LoVo (cell line): ENCODE data around the gene SNX8.
A peak's percentile ranks its signal among the peaks of the same experiment; 100 is the strongest.
"Not testable (repeated sequence)": the region's sequence is repeated elsewhere in the genome, so short reads cannot be mapped to it uniquely, and the experiment has no call there.

ENCODE experiments used
- DNase-seq: peaks from one replicate; pipeline ENCODE4 v3.0.0-alpha.2; 2016; ENCODE audit warnings: low spot score

SNX8 gene

GRCh38 chr7:2314209-2314955 lies at the start of gene SNX8:
SNX8 (minus strand) TSS chr7:2314441; CDS start chr7:2314421, 20 bp downstream.
- DNase-seq = peak; percentile 97

GRCh38 chr7:2362385-2363088 lies 48.3 kb upstream of the SNX8 start:
- no peak for DNase-seq

GRCh38 chr7:2360796-2361195 lies 46.6 kb upstream of the SNX8 start:
- no peak for DNase-seq

- no peak for DNase-seq
Measured at GRCh38 chr7:2359610-2360009, 45.4 kb upstream of the SNX8 start.

GRCh38 chr7:2358968-2359527 lies 44.8 kb upstream of the SNX8 start:
- DNase-seq = no peak

GRCh38 chr7:2357571-2357970 lies 43.3 kb upstream of the SNX8 start:
- no peak for DNase-seq

- DNase-seq = no peak
Measured at GRCh38 chr7:2357165-2357564, 42.9 kb upstream of the SNX8 start.

GRCh38 chr7:2355705-2356008 lies 41.4 kb upstream of the SNX8 start:
- no peak for DNase-seq

- peak; percentile 12 for DNase-seq
Measured at GRCh38 chr7:2354939-2355704, 40.9 kb upstream of the SNX8 start.

- peak; percentile 98 for DNase-seq
Measured at GRCh38 chr7:2354186-2354938, 40.1 kb upstream of the SNX8 start, which contains the start of gene EIF3B. EIF3B (plus strand) TSS chr7:2354827; CDS start chr7:2354922, 95 bp downstream.

GRCh38 chr7:2353936-2354185 lies 39.6 kb upstream of the SNX8 start:
- DNase-seq = peak; percentile 93

- DNase-seq = no peak
Measured at GRCh38 chr7:2353113-2353935, 39.1 kb upstream of the SNX8 start.

GRCh38 chr7:2350861-2351260 lies 36.6 kb upstream of the SNX8 start:
- no peak for DNase-seq

- DNase-seq = no peak
Measured at GRCh38 chr7:2350055-2350454, 35.8 kb upstream of the SNX8 start.

GRCh38 chr7:2347351-2348063 lies 33.3 kb upstream of the SNX8 start:
- not testable (repeated sequence) for DNase-seq

- no peak for DNase-seq
Measured at GRCh38 chr7:2336626-2337299, 22.5 kb upstream of the SNX8 start.

- DNase-seq = not testable (repeated sequence)
Measured at GRCh38 chr7:2332606-2333231, 18.5 kb upstream of the SNX8 start.

GRCh38 chr7:2331707-2332106 lies 17.5 kb upstream of the SNX8 start:
- no peak for DNase-seq

- DNase-seq = no peak
Measured at GRCh38 chr7:2330493-2330892, 16.3 kb upstream of the SNX8 start.

GRCh38 chr7:2326951-2327350 lies 12.7 kb upstream of the SNX8 start:
- DNase-seq = no peak
